Dermis lymphatic vessel endothelial cell (primary cell): ENCODE measurements around the gene C11orf42. TPM values are rescaled to one million over a fixed set of nuclear protein-coding genes. Genes with fewer than 3 reads are reported as not detected.

Experiments
- total RNA-seq: library from RNA; depleted of rRNA; stranded (reverse); fragments of >200 nt; gene quantifications from 2 replicates; pipeline ENCODE4 v1.2.1, GENCODE V29; 2014

The C11orf42 gene
- total RNA-seq: not detected in 2 replicates

GRCh38 chr11:6205366-6205765 lies at the start of gene C11orf42:
TSS of gene C11orf42 (plus strand) at chr11:6205557. CDS start at chr11:6205616, 59 bp downstream.

GRCh38 chr11:6170226-6170625 lies 35.1 kb upstream of the C11orf42 start, which contains the start of gene OR52B2:
TSS of gene OR52B2 (minus strand) at chr11:6170326. CDS start at chr11:6170326, 0 bp downstream.

GRCh38 chr11:6199174-6199810 lies 6.1 kb upstream of the C11orf42 start, which contains the start of gene OR52W1:
TSS of gene OR52W1 (plus strand) at chr11:6199224. CDS start at chr11:6199224, 0 bp downstream.

GRCh38 chr11:6234387-6235107 lies 29.2 kb downstream of the C11orf42 start, which contains the start of gene FHIP1B:
TSS of gene FHIP1B (minus strand) at chr11:6234636. CDS start at chr11:6224516, 10,120 bp downstream.

GRCh38 chr11:6238902-6239301 lies 33.5 kb downstream of the C11orf42 start, which contains the start of gene CNGA4:
TSS of gene CNGA4 (plus strand) at chr11:6239089. CDS start at chr11:6239207, 118 bp downstream.

Other genes with a start within 250 kb of the C11orf42 start
- not detected in 2 replicates for gene OR56A5, start 237.1 kb upstream of the C11orf42 start, total RNA-seq
- gene OR52L1, start 218.6 kb upstream of the C11orf42 start, total RNA-seq: not detected in 2 replicates
- gene OR56A4, start 198.6 kb upstream of the C11orf42 start, total RNA-seq: not detected in 2 replicates
- not detected in 2 replicates for gene OR56A1, start 174.8 kb upstream of the C11orf42 start, total RNA-seq
- not detected in 2 replicates for gene OR56B4, start 97.9 kb upstream of the C11orf42 start, total RNA-seq
- gene OR52B2, start 35.2 kb upstream of the C11orf42 start, total RNA-seq: not detected in 2 replicates
- gene OR52W1, start 6.3 kb upstream of the C11orf42 start, total RNA-seq: not detected in 2 replicates
- gene FHIP1B, start 29.1 kb downstream of the C11orf42 start, total RNA-seq: 8.3 and 9.6 TPM in 2 replicates
- gene CNGA4, start 33.5 kb downstream of the C11orf42 start, total RNA-seq: under 0.01 TPM in 1 of 2 replicates, not detected in the other
- gene CCKBR, start 54.3 kb downstream of the C11orf42 start, total RNA-seq: not detected in 2 replicates
- 78.0 and 95.1 TPM in 2 replicates for gene CAVIN3, start 114.9 kb downstream of the C11orf42 start, total RNA-seq
- 13.5 and 14.1 TPM in 2 replicates for gene SMPD1, start 184.9 kb downstream of the C11orf42 start, total RNA-seq
- gene APBB1, start 213.5 kb downstream of the C11orf42 start, total RNA-seq: 24.9 and 34.5 TPM in 2 replicates
- 0.34 TPM in 1 of 2 replicates, not detected in the other for gene HPX, start 235.4 kb downstream of the C11orf42 start, total RNA-seq